Endothelial cell of umbilical vein (primary cell): ENCODE results near the gene SRSF6.

Experiments used
- CTCF ChIP-seq, 2 donors: IDR thresholded peaks; 1 replicate in 1 of 2; 2 replicates in 1 of 2; pipeline ENCODE4 v1.5.1; 2011; ENCODE audit warnings: low read length in 2 of 2, mild to moderate bottlenecking in 2 of 2, moderate library complexity in 2 of 2, control low read depth in 1 of 2, inconsistent platforms in 1 of 2, low read depth in 1 of 2; ENCODE audit not compliant: insufficient read depth in 1 of 2; ENCODE audit errors: extremely low read depth in 1 of 2
- EZH2 ChIP-seq: IDR thresholded peaks from 2 replicates; pipeline ENCODE4 v1.6.1; 2012; ENCODE audit warnings: borderline replicate concordance, low read depth, mild to moderate bottlenecking, moderate library complexity, low read length, inconsistent platforms; ENCODE audit not compliant: severe bottlenecking
- JUN ChIP-seq: IDR thresholded peaks from 2 replicates; pipeline ENCODE4 v1.6.1; 2011; ENCODE audit warnings: borderline replicate concordance, low read depth; ENCODE audit not compliant: insufficient read length, insufficient read depth
- MAX ChIP-seq: IDR thresholded peaks from 2 replicates; pipeline ENCODE4 v1.6.1; 2011; ENCODE audit not compliant: insufficient read depth, insufficient read length
- MYC ChIP-seq: IDR thresholded peaks from one replicate; pipeline ENCODE4 v1.6.1; 2011; ENCODE audit warnings: mild to moderate bottlenecking, low read depth, low read length
- POLR2A ChIP-seq: IDR thresholded peaks from 2 replicates; pipeline ENCODE4 v1.6.1; 2012; ENCODE audit warnings: low read depth, mild to moderate bottlenecking, control low read depth, low read length
- POLR2AphosphoS5 ChIP-seq: IDR thresholded peaks from 2 replicates; pipeline ENCODE4 v1.6.1; 2012; ENCODE audit warnings: low read depth, mild to moderate bottlenecking, control low read depth, low read length, moderate library complexity; ENCODE audit not compliant: insufficient read depth

- TF ChIP-seq EZH2 (no peak), CTCF (IDR thresholded peaks at IDR 0.05; ENCODE audit: extremely low read depth in 1 of 2, insufficient read depth in 1 of 2, low read depth in 1 of 2, low read length in 2 of 2) (no peak), POLR2A (no peak), JUN (no peak), POLR2AphosphoS5 (no peak), MAX (no peak), MYC (no peak)
Measured at GRCh38 chr20:43508106-43508505, 50.4 kb downstream of the SRSF6 start.
